Measurements from ENCODE around the gene PXN.

The PXN gene

DNA sequence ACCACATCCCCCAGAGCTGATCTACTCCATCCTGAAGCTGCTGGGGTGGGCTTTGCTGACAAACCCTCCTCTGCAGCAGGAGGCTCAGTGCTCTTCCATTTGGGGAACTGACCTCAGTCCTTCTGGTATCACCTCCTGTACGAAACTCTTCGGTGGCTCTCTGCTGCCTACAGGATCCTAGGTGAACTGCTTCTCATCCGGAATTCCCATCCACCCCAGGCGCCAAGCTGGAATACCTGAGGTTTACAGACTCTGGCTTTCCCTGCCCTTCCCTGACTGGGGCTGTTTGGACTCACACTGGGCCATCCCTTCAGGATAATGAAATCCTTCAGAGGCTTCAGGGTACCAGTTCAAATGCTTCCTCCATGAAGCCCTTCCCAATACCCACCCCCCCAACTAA is 97.2 kb downstream of the PXN start:
- Mint-ChIP-seq H3K36me3 (ENCODE audit: insufficient read depth) (peaks cover 84% of the 10 kb centered on the region), H3K4me1 (ENCODE audit: low read depth in 2 of 2) (no peaks in the 10 kb centered on the region), H3K27me3 (no peaks in the 10 kb centered on the region), H3K9me3 (no peaks in the 10 kb centered on the region), H3K4me3 (no peak overlapping the region), H3K27ac (peak overlapping the region in 1 of 2 donors; percentile 75)
- DNase-seq (no peak), ATAC-seq (replicated peaks) (no peak)

DNA sequence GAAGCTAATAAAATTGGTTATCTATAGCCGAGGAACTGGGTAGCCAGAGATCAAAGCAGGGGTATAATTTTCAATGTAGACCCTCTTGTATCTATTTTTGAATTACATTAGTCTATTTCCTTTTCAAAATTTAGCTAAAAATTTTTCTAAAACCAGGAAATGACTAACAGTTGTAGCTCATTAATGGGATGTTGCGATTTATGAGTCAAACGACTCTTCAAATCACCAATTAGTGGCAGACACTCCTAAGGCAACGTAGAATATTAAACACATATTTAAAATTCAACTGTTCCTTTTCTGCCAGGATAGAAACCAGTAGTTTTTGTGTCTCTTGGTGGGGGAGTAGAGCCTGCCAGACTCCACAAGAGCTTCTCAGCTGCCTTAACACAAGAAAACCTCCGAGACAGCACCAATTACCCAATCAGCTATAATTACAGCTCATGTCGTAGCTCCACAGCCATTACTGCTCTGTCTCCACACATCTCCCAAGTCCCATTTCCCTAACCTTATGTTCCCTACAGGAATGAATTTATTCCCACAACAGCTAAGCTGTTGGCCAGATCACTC is 97.9 kb downstream of the PXN start:
- DNase-seq (no peak), ATAC-seq (replicated peaks) (no peak)
- no peak overlapping the region for H3K27ac Mint-ChIP-seq
- H3K9me3 Mint-ChIP-seq, result no peaks in the 10 kb centered on the region
- H3K4me3 Mint-ChIP-seq, result no peak overlapping the region
- H3K36me3 Mint-ChIP-seq (ENCODE audit: insufficient read depth), result peaks cover 80% of the 10 kb centered on the region
- H3K4me1 Mint-ChIP-seq (ENCODE audit: low read depth in 2 of 2), result no peaks in the 10 kb centered on the region
- no peaks in the 10 kb centered on the region for H3K27me3 Mint-ChIP-seq

DNA sequence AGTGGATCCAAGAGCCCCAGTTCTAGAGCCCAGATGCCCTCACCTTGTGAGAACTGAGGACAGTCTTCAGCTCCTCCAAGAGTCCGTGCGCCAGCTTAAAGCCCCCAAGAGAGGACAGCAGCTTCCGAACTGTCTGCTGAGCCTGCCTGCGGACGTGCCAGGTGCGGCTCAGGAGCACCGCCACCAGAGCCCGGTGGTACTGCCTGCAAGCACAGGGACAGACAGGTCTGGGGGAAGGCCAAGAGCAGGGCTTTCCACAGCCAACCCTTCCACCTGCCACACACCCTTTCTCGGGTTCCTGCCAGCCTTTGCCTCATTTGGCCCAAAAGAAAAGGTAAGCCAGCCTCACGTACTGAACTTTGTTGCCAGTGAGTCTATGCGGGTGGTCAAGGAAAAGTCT is 101.2 kb downstream of the PXN start:
- H3K27me3 Mint-ChIP-seq, result no peaks in the 10 kb centered on the region
- H3K9me3 Mint-ChIP-seq, result no peaks in the 10 kb centered on the region
- H3K27ac Mint-ChIP-seq, result no peak overlapping the region
- H3K36me3 Mint-ChIP-seq (ENCODE audit: insufficient read depth), result peaks cover 60% of the 10 kb centered on the region
- no peak for DNase-seq
- no peak overlapping the region for H3K4me3 Mint-ChIP-seq
- H3K4me1 Mint-ChIP-seq (ENCODE audit: low read depth in 2 of 2), result peaks cover 0 to 3% of the 10 kb centered on the region in 2 donors
- ATAC-seq (replicated peaks), result no peak

DNA sequence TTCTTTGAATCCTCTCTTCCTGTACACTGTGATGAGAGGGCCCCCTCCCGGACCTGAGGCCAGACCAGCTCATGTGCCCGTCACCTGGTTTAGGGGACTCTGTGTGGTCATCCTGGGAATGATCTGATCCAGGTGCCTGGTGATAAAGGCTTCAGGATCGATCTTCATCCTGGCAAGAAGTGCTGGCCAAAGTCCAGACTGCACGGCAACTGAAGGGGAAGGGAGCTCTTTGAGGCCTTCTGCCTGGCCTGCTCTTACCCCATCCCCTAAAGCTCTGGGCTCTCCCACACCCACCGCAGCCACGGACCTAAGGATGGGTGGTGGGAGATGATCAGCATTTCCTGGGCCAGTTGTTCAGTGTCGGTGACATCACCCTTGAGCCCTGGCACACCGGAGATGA is 102.8 kb downstream of the PXN start:
- H3K9me3 Mint-ChIP-seq, result no peaks in the 10 kb centered on the region
- peaks cover 60% of the 10 kb centered on the region for H3K36me3 Mint-ChIP-seq (ENCODE audit: insufficient read depth)
- no peaks in the 10 kb centered on the region for H3K27me3 Mint-ChIP-seq

DNA sequence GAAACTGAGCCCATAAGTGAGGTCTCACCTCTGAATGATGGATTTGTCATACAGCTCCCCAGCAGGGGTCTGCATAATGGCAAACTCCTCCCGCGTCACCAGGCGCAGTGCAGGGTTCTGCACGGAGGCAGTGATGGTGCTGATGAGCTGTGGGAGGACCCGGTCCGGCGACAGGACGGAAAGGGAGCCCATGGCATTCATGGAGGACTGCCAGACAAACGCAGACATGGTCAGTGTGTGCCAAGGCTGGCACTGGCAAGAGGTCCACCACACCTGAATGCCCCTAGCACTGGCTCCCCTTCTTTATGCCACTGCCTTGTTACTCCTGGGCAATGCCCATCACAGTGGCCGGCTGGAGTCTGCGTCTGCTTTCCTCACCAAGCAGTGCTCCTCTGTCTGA is 103.7 kb downstream of the PXN start:
- Mint-ChIP-seq H3K36me3 (ENCODE audit: insufficient read depth) (peaks cover 61% of the 10 kb centered on the region), H3K27ac (no peak overlapping the region)
- ATAC-seq (replicated peaks), result no peak

More for the DNA sequence above, 102.8 kb downstream of the PXN start:
- Mint-ChIP-seq H3K27ac (no peak overlapping the region), H3K4me1 (ENCODE audit: low read depth in 2 of 2) (peaks cover 0 to 3% of the 10 kb centered on the region in 2 donors), H3K4me3 (no peak overlapping the region)
- no peak for ATAC-seq (replicated peaks)
- no peak for DNase-seq

More for the DNA sequence above, 103.7 kb downstream of the PXN start:
- Mint-ChIP-seq H3K27me3 (no peaks in the 10 kb centered on the region), H3K4me1 (ENCODE audit: low read depth in 2 of 2) (peaks cover 2 to 10% of the 10 kb centered on the region in 2 donors), H3K4me3 (no peak overlapping the region), H3K9me3 (no peaks in the 10 kb centered on the region)
- no peak for DNase-seq
